Peyer's patch (tissue), 4 donors: ENCODE data around the gene EAF1. TPM values are rescaled to one million over a fixed set of nuclear protein-coding genes. Genes with fewer than 3 reads are reported as not detected.
"Not testable (repeated sequence)": the region's sequence is repeated elsewhere in the genome, so short reads cannot be mapped to it uniquely, and the experiment has no call there.

ENCODE experiments used
- DNase-seq, 3 donors: peaks; one replicate each; pipeline ENCODE4 v3.0.0-alpha.2; 2017 to 2019
- H3K27ac ChIP-seq, 4 donors: fragments of 200-600 bp; sonication (generic); one replicate each; pipeline ENCODE4 v1.5.1; 2016 to 2019
- H3K27me3 ChIP-seq, 2 donors: fragments of 200-600 bp; sonication (generic); one replicate each; pipeline ENCODE4 v1.5.1; 2019
- H3K36me3 ChIP-seq, 3 donors: fragments of 200-600 bp; sonication (generic); one replicate each; pipeline ENCODE4 v1.5.1; 2016 to 2019
- H3K4me1 ChIP-seq, 4 donors: fragments of 200-600 bp; sonication (generic); one replicate each; pipeline ENCODE4 v1.5.1; 2016 to 2019
- H3K4me3 ChIP-seq, 4 donors: fragments of 200-600 bp; sonication (generic); 1 replicate in 3 of 4; 2 replicates in 1 of 4; pipeline ENCODE4 v1.5.1; 2016 to 2019; ENCODE audit warnings: mild to moderate bottlenecking in 1 of 4
- H3K9me3 ChIP-seq, 4 donors: fragments of 200-600 bp; sonication (generic); one replicate each; pipeline ENCODE4 v1.5.1; 2016 to 2019; ENCODE audit warnings: mild to moderate bottlenecking in 1 of 4
- CTCF ChIP-seq, 6 experiments: fragments of 450-650 bp in 4 of 6; fragments of 200-600 bp in 2 of 6; sonication (generic) in 1 of 6; IDR thresholded peaks; one replicate each; pipeline ENCODE4 v1.5.1; 2017 to 2019; ENCODE audit warnings: antibody characterized with exemption in 6 of 6, mild to moderate bottlenecking in 3 of 6, moderate library complexity in 1 of 6
- POLR2A ChIP-seq, 2 donors: fragments of 450-650 bp; IDR thresholded peaks; one replicate each; pipeline ENCODE4 v1.5.1; 2017; ENCODE audit warnings: antibody characterized with exemption in 2 of 2, mild to moderate bottlenecking in 2 of 2, moderate library complexity in 2 of 2
- total RNA-seq, 4 donors: library from RNA; depleted of rRNA; stranded (reverse); fragments of >200 nt; gene quantifications; one replicate each; pipeline ENCODE4 v1.1.0, GENCODE V29; 2016

The EAF1 gene
- total RNA-seq, 4 donors from 2014 or later, result 27.1 to 45.4 (median 33.0) TPM

DNA sequence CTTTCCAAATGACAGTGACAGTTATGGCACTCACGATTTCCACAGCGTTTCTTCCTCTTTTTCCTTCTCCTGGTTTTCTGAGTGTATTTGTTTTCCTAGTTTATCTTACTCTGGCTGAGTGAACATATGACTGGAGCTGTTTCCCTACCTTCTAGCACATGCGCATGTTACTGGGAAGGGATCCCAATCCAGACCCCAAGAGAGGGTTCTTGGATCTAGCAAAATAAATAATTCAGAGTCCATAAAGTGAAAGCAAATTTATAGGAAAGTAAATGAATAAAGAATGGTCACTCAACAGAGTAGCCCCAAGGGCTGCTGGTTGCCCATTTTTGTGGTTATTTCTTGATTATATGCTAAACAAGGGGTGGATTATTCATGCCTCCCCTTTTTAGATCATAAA, 23.9 kb upstream of the EAF1 start:
- Histone ChIP-seq H3K36me3 (no peaks in the 10 kb centered on the region), H3K9me3 (no peaks in the 10 kb centered on the region), H3K27me3 (no peaks in the 10 kb centered on the region), H3K27ac (no peak overlapping the region), H3K4me1 (no peaks in the 10 kb centered on the region), H3K4me3 (no peak overlapping the region)
- DNase-seq, result no peak
- TF ChIP-seq POLR2A (IDR thresholded peaks at IDR 0.05), result no peak
- no peak for TF ChIP-seq CTCF (IDR thresholded peaks at IDR 0.05)

DNA sequence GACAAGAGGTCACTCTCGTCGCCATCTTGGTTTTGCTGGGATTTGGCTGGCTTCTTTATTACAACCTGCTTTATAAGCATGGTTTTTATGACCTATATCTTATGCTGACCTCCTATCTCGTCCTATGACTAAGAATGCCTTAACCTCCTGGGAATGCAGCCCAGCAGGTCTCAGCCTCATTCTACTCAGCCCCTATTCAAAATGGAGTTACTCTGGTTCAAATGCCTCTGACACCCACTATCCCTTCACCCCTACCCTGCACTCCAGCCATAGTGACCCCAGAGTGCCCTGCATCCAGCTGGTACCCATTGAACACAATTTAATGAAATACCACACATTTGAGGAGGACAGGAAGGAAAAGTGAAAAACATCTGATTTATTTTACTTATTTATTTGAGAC, 23.4 kb upstream of the EAF1 start:
- H3K4me3 ChIP-seq, result no peak overlapping the region
- no peaks in the 10 kb centered on the region for H3K27me3 ChIP-seq
- no peak for DNase-seq
- TF ChIP-seq POLR2A (IDR thresholded peaks at IDR 0.05) (no peak), CTCF (IDR thresholded peaks at IDR 0.05) (no peak)
- H3K9me3 ChIP-seq, result no peaks in the 10 kb centered on the region
- no peaks in the 10 kb centered on the region for H3K36me3 ChIP-seq
- H3K4me1 ChIP-seq, result no peaks in the 10 kb centered on the region
- H3K27ac ChIP-seq, result no peak overlapping the region

DNA sequence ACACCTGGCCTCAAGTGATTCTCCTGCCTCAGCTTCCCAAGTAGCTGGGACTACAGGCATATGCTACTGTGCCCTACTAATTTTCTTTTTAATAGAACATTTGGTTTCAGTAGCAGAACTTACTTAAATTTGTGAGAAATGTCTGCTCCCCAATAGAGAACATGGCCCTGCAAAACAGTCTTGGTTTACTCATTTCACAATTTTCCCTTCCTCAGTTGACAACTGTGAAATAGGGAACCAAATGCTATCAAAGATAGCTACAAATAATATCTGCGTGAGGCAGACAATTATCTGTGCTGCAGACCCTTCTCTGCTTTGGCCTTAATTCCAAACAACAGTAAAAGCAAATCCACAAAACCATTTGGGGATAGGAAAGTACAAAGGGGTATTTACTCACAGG, 22.6 kb upstream of the EAF1 start:
- Histone ChIP-seq H3K36me3 (no peaks in the 10 kb centered on the region), H3K27me3 (no peaks in the 10 kb centered on the region), H3K27ac (peak overlapping the region in 1 of 4 donors; percentile 45), H3K4me3 (no peak overlapping the region), H3K4me1 (no peaks in the 10 kb centered on the region), H3K9me3 (no peaks in the 10 kb centered on the region)
- DNase-seq, result no peak
- TF ChIP-seq CTCF (IDR thresholded peaks at IDR 0.05) (no peak), POLR2A (IDR thresholded peaks at IDR 0.05) (no peak)

GRCh38 chr3:15405448-15406050, 21.8 kb upstream of the EAF1 start:
- TF ChIP-seq POLR2A (IDR thresholded peaks at IDR 0.05) (no peak), CTCF (IDR thresholded peaks at IDR 0.05) (peak; percentile 54 to 84 (median 73))
- Histone ChIP-seq H3K27ac (peak overlapping the region in 1 of 4 donors; percentile 45), H3K27me3 (no peaks in the 10 kb centered on the region), H3K4me1 (no peaks in the 10 kb centered on the region), H3K36me3 (peaks cover 0 to 4% (median 0%) of the 10 kb centered on the region in 3 donors), H3K9me3 (no peaks in the 10 kb centered on the region), H3K4me3 (no peak overlapping the region)
- no peak for DNase-seq

GRCh38 chr3:15409239-15409638, 18.2 kb upstream of the EAF1 start:
- TF ChIP-seq CTCF (IDR thresholded peaks at IDR 0.05) (no peak), POLR2A (IDR thresholded peaks at IDR 0.05) (no peak)
- DNase-seq, result no peak
- Histone ChIP-seq H3K27ac (no peak overlapping the region), H3K4me3 (no peak overlapping the region), H3K4me1 (no peaks in the 10 kb centered on the region), H3K36me3 (peaks cover 0 to 32% (median 0%) of the 10 kb centered on the region in 3 donors), H3K9me3 (no peaks in the 10 kb centered on the region), H3K27me3 (no peaks in the 10 kb centered on the region)

- no peak overlapping the region for H3K4me3 ChIP-seq
- no peak overlapping the region for H3K27ac ChIP-seq
- H3K4me1 ChIP-seq, result no peaks in the 10 kb centered on the region
- H3K9me3 ChIP-seq, result no peaks in the 10 kb centered on the region
- TF ChIP-seq POLR2A (IDR thresholded peaks at IDR 0.05), result no peak
- no peak for TF ChIP-seq CTCF (IDR thresholded peaks at IDR 0.05)
- no peaks in the 10 kb centered on the region for H3K27me3 ChIP-seq
- H3K36me3 ChIP-seq, result peaks cover 0 to 37% (median 0%) of the 10 kb centered on the region in 3 donors
- DNase-seq, result no peak
Observed at GRCh38 chr3:15409774-15410173, 17.6 kb upstream of the EAF1 start.

DNA sequence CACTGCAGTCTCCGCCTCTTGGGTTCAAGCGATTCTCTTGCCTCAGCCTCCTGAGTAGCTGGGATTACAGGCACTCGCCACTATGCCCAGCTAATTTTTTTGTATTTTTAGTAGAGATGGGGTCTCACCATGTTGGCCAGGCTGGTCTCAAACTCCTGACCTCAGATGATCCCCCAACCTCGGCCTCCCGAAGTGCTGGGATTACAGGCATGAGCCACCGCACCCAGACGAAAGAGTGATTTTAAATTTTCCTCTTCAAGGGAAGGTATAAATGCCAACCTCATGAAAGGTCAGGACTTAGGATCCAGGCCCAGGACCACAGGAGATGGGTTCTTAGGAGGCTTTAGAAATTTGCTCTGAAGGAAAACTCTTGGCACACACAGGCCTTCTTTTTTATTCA, 16.4 kb upstream of the EAF1 start:
- H3K27me3 ChIP-seq, H3K27ac ChIP-seq: not testable (repeated sequence)
- H3K36me3 ChIP-seq, result peaks cover 0 to 46% (median 0%) of the 10 kb centered on the region in 3 donors

More for the DNA sequence above, 16.4 kb upstream of the EAF1 start:
- not testable (repeated sequence) for DNase-seq, H3K9me3 ChIP-seq, H3K4me3 ChIP-seq, H3K4me1 ChIP-seq
